GM21360 (cell line): Measurements from ENCODE around the gene TMSB10.
"Not testable (repeated sequence)": the region's sequence is repeated elsewhere in the genome, so short reads cannot be mapped to it uniquely, and the experiment has no call there.

Experiments used
- ATAC-seq: cut with Tn5 transposase; IDR thresholded peaks from one replicate; pipeline ENCODE4 v1.9.1; 2021; ENCODE audit warnings: mild to moderate bottlenecking, moderate library complexity; ENCODE audit not compliant: unreplicated experiment

TMSB10 gene

GRCh38 chr2:84931384-84931821 is 25.9 kb downstream of the TMSB10 start:
- ATAC-seq = peak; percentile 60

- peak; percentile 34 for ATAC-seq
These were observed 32.9 kb downstream of the TMSB10 start for GRCh38 chr2:84938194-84938879.

DNA sequence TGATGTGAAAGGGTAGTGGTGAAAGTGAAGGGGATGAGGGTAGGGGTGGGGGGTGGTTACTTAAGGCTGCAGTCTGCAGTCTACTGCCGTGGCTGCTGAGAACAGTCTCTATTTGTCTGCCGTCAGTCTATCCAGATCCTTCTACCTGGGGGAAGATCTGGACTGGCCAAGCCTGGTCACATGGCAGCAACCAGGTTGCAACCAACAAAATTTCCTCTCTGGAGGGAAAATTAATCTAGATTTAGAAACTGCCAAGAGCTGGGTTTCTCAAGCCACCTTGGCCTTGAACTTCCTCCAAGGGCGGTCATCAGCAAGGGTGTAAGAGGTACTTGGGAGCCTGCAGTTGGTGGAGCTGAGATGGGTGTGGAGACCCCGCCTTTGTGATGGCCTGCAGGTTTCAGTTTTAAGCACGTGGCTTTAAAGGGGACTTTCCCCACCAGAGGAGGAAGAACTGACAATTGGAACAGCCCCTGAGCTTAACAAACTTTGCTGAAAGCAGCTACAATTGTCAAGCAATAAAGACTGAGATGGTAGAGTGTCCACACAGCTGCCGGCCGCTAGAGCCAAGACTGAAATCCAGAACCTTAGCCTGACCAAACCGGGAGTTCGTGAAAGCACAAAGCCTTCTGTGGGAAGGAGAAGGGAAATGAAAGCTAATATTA is 34.1 kb downstream of the TMSB10 start:
- peak; percentile 71 for ATAC-seq

GRCh38 chr2:84940088-84940470 is 34.6 kb downstream of the TMSB10 start:
- peak; percentile 8 for ATAC-seq

GRCh38 chr2:84940831-84941412 is 35.5 kb downstream of the TMSB10 start:
- no peak for ATAC-seq

GRCh38 chr2:84942166-84942565 is 36.7 kb downstream of the TMSB10 start:
- no peak for ATAC-seq

DNA sequence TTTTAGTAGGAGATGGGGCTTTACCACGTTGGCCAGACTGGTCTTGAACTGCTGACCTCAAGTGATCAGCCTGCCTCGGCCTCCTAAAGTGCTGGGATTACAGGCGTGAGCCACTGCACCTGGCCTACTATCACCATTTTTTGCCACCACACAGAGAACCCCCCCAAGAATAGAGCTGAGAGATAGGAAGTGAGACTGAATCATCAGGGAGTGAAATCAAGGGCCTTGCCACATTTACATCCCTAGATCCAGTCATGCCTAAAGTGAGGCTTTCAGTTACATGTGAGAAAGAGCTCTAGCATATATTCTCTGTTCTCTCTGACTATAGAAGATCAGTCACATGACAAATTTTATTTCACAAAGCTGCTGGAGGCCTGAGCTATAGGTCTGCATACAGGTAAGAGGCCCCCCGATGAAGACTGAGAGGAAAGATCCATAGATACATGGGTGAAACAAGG is 37.5 kb downstream of the TMSB10 start:
- ATAC-seq = peak; percentile 32

GRCh38 chr2:84944295-84944909 is 38.9 kb downstream of the TMSB10 start:
- ATAC-seq = no peak

DNA sequence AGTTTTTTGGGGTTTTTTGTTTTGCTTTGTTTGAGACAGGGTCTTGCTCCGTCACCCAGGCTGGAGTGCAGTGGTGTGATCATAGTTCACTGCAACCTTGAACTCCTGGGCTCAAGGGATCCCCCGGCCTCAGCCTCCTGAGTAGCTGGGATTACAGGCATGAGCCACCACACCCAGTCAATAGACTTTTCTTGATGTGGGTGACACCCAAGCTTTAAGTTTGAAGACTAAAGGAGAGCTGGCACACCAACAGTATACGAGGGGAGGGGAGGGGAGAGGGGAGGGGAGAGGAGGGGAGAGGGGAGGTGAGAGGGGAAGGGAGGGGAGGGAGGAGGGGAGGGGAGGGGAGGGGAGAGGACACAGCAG is 40.4 kb downstream of the TMSB10 start:
- ATAC-seq = not testable (repeated sequence)

GRCh38 chr2:84946204-84947009 is 41.0 kb downstream of the TMSB10 start:
- ATAC-seq = peak; percentile 60

DNA sequence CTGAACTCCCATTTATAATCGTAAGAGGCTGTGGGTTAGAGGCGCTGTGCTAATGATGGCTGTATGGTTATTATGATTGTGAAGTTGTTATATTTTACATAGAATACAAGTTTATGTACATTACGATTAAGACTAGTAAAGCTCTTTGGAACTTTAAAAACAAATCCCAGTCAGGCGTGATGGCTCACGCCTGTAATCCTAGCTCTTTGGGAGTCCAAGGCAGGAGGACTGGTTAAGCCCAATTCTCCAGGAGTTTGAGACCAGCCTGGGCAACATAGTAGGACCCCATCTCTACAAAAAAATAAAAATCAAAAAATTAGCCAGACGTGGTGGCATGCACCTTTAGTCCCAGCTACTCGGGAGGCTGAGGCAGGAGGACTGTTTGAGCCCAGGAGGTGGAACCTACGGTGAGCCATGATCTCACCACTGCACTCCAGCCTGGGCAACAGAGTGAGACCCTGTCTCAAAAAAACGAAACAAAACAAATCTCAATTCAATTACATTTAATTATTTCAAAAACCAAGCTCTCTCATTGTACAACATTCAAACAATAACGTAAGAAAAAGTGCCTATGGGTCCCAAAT is 41.6 kb downstream of the TMSB10 start:
- no peak for ATAC-seq

GRCh38 chr2:84953535-84953934 is 48.1 kb downstream of the TMSB10 start:
- no peak for ATAC-seq

GRCh38 chr2:84954329-84954728 is 48.9 kb downstream of the TMSB10 start:
- no peak for ATAC-seq
